ENCODE results near the gene ADAMTS12. TPM values are rescaled to one million over a fixed set of nuclear protein-coding genes. Genes with fewer than 3 reads are reported as not detected.

Gene ADAMTS12
- total and polyA plus RNA-seq, 2 experiments from 2014 or later, result 7.8 to 11.5 TPM

DNA sequence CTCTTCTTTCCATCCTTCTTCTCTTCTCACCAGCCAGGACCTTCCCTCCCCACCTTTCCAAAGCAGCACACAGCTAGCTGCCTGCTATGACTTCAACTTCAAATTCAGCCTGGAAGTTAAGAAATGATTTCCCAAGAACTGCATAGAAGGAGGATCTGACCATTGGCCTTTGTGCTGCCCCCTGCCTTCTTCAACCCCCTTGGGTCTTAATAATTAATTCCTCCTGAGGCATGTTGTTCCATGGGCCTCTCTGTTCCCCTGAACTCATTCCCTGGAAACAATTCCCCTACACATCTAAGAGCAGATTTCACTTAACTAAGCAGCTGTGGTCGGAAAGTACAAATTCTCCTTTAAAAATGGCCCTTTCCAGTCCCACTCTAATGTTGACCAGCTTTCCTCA lies 62.4 kb downstream of the ADAMTS12 start:
- H3K4me1 ChIP-seq (ENCODE audit: insufficient read depth), result peaks cover 36% of the 10 kb centered on the region
- H3K79me2 ChIP-seq (ENCODE audit: insufficient read depth), result no peaks in the 10 kb centered on the region
- no peak for DNase-seq
- H4K20me1 ChIP-seq (ENCODE audit: insufficient read depth), result no peaks in the 10 kb centered on the region
- H3K9me3 ChIP-seq (ENCODE audit: low read depth), result no peaks in the 10 kb centered on the region
- H3K27me3 ChIP-seq (replicated peaks; ENCODE audit: insufficient read depth), result no peaks in the 10 kb centered on the region
- H2AFZ ChIP-seq, result no peak overlapping the region
- H3K27ac ChIP-seq, result no peak overlapping the region
- no peak for TF ChIP-seq EZH2 (IDR thresholded peaks at IDR 0.05; ENCODE audit: insufficient read depth, poor library complexity, severe bottlenecking)
- no peak for TF ChIP-seq EZH2phosphoT487 (IDR thresholded peaks at IDR 0.05; ENCODE audit: insufficient read depth, low read depth)
- H3K4me2 ChIP-seq (ENCODE audit: unreplicated experiment), result no peak overlapping the region
- in situ Hi-C loops (cut with MboI), result no loop called here
- H3K4me3 ChIP-seq, result no peak overlapping the region
- H3K36me3 ChIP-seq (ENCODE audit: low read depth), result no peaks in the 10 kb centered on the region
- H3K9ac ChIP-seq, result no peak overlapping the region
- peaks cover 36% of the 10 kb centered on the region for H3F3A ChIP-seq (ENCODE audit: insufficient read depth)
- 97 to 100% methylated on average over 1 of the region's 1 CpG for WGBS, 2 experiments (ENCODE audit: low coverage in 1 of 2, low lambda C conversion rate in 2 of 2, missing lambda C conversion rate in 2 of 2)
- H3K9me2 ChIP-seq (ENCODE audit: insufficient read depth), result no peaks in the 10 kb centered on the region

DNA sequence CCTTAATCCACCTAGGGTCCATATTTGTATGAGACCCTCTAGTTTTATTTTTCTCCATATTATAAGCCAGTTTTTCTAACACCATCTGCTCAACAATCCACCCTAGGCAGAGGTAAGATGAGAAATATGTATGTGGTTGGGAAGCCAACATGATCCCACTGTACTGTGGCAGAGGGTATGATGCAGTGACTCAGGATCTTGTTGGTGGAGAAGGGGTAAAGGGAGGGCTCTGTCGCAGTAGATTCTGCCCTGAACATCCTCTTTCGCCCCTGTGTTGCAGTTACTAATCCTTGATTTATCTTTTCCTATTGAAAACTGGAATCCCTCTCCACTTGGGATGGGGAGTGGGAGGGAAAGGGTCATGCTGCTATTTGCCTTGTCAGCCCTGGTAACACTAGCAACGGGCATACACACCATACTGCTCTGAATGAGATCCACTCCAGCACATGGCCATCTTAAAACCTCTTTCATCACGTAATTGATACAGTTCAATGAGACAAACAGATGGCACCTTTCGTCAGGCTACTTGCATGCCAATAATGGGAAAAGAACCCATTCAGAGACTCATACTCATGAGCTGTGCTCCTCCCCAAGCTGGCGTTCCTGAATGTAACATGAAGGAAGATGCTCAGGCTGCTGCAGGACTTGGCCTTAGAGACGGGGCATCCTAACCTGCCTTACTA lies 63.0 kb downstream of the ADAMTS12 start:
- H3K9ac ChIP-seq, result no peak overlapping the region
- no peak for DNase-seq
- no peaks in the 10 kb centered on the region for H3K36me3 ChIP-seq (ENCODE audit: low read depth)
- H3K79me2 ChIP-seq (ENCODE audit: insufficient read depth), result no peaks in the 10 kb centered on the region
- H3K9me3 ChIP-seq (ENCODE audit: low read depth), result no peaks in the 10 kb centered on the region
- no peaks in the 10 kb centered on the region for H3K27me3 ChIP-seq (replicated peaks; ENCODE audit: insufficient read depth)
- no peak overlapping the region for H3K4me3 ChIP-seq
- WGBS, 2 experiments (ENCODE audit: low coverage in 1 of 2, low lambda C conversion rate in 2 of 2, missing lambda C conversion rate in 2 of 2), result 90 to 95% methylated on average over 7 of the region's 7 CpGs
- TF ChIP-seq EZH2phosphoT487 (IDR thresholded peaks at IDR 0.05; ENCODE audit: insufficient read depth, low read depth), result no peak
- TF ChIP-seq EZH2 (IDR thresholded peaks at IDR 0.05; ENCODE audit: insufficient read depth, poor library complexity, severe bottlenecking), result no peak
- H3F3A ChIP-seq (ENCODE audit: insufficient read depth), result peaks cover 38% of the 10 kb centered on the region
- no peak overlapping the region for H2AFZ ChIP-seq
- no peak overlapping the region for H3K27ac ChIP-seq
- H4K20me1 ChIP-seq (ENCODE audit: insufficient read depth), result no peaks in the 10 kb centered on the region
- H3K4me2 ChIP-seq (ENCODE audit: unreplicated experiment), result no peak overlapping the region
- in situ Hi-C loops (cut with MboI), result no loop called here
- H3K9me2 ChIP-seq (ENCODE audit: insufficient read depth), result no peaks in the 10 kb centered on the region
- peaks cover 41% of the 10 kb centered on the region for H3K4me1 ChIP-seq (ENCODE audit: insufficient read depth)

DNA sequence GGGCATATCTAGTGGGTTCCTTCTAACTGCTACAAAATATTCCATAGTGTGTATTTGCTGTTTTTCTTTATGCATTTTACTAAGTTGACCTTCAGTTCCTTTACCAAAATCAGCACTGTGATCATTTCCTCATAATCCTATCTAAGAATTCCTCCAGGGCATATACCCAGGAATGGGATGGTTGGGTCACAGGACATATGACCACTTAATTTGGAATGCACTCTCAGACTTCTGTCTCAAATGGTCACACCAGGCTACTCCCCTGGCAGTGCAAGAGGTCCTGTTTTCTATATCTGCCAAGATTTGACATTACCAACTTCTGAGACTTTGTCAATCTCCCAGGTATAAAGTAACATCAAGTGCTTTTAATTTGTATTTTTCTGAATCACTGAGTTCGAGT lies 63.9 kb downstream of the ADAMTS12 start:
- H3K79me2 ChIP-seq (ENCODE audit: insufficient read depth), result no peaks in the 10 kb centered on the region
- H3F3A ChIP-seq (ENCODE audit: insufficient read depth), result peaks cover 31% of the 10 kb centered on the region
- H4K20me1 ChIP-seq (ENCODE audit: insufficient read depth), result no peaks in the 10 kb centered on the region
- no peak overlapping the region for H3K9ac ChIP-seq
- in situ Hi-C loops (cut with MboI), result no loop called here
- no peak overlapping the region for H2AFZ ChIP-seq
- WGBS, 2 experiments (ENCODE audit: low coverage in 1 of 2, low lambda C conversion rate in 2 of 2, missing lambda C conversion rate in 2 of 2), result 82 to 85% methylated on average over 1 of the region's 1 CpG
- no peak overlapping the region for H3K4me3 ChIP-seq
- no peaks in the 10 kb centered on the region for H3K27me3 ChIP-seq (replicated peaks; ENCODE audit: insufficient read depth)
- H3K9me3 ChIP-seq (ENCODE audit: low read depth), result no peaks in the 10 kb centered on the region
- H3K4me2 ChIP-seq (ENCODE audit: unreplicated experiment), result peak overlapping the region; percentile 24
- no peaks in the 10 kb centered on the region for H3K36me3 ChIP-seq (ENCODE audit: low read depth)
- H3K27ac ChIP-seq, result peak overlapping the region; percentile 16; the same call in 1 of the 2 replicates
- peak; percentile 71 for DNase-seq
- TF ChIP-seq EZH2 (IDR thresholded peaks at IDR 0.05; ENCODE audit: insufficient read depth, poor library complexity, severe bottlenecking), result no peak
- TF ChIP-seq EZH2phosphoT487 (IDR thresholded peaks at IDR 0.05; ENCODE audit: insufficient read depth, low read depth), result no peak
- no peaks in the 10 kb centered on the region for H3K9me2 ChIP-seq (ENCODE audit: insufficient read depth)
- H3K4me1 ChIP-seq (ENCODE audit: insufficient read depth), result peaks cover 36% of the 10 kb centered on the region

DNA sequence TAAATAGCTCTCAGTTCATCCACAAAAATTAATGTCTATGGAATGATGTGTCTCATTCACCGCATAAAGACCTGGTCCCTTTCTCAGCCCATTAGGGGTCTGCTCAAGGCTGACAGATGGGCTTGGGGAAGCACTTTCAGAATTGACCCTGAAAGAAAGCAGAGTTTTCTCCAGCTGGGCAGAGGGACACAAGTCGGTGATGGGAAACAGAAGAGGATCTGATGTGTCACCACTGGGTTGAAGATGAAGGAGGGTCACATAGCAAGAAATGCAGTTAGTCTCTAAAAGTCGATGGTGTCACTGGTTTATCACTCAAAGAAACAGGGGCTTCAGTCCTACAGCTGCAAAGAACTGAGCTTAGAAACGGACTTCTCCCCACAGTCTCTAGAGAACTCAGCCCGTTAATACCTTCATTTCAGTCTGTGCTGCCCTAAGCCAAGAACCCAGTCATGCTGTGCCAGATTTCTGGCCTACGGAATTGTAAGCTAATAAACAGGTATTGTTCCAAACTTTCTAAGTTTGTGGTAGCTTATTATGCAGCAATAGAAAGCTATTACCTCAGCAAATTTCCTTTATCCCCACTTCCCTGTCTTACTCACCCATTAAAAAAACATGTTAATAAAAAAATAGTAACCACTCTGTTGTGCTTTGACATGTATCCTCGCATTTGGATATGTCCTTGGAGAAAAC lies 64.6 kb downstream of the ADAMTS12 start:
- DNase-seq, result peak; percentile 34
- Histone ChIP-seq H3K4me2 (ENCODE audit: unreplicated experiment) (peak overlapping the region; percentile 24), H3K27me3 (replicated peaks; ENCODE audit: insufficient read depth) (no peaks in the 10 kb centered on the region), H3F3A (ENCODE audit: insufficient read depth) (peaks cover 24% of the 10 kb centered on the region), H3K4me1 (ENCODE audit: insufficient read depth) (peaks cover 32% of the 10 kb centered on the region), H3K79me2 (ENCODE audit: insufficient read depth) (no peaks in the 10 kb centered on the region), H3K36me3 (ENCODE audit: low read depth) (no peaks in the 10 kb centered on the region), H2AFZ (no peak overlapping the region), H3K27ac (peak overlapping the region; percentile 16; the same call in 1 of the 2 replicates), H3K9ac (no peak overlapping the region), H3K9me2 (ENCODE audit: insufficient read depth) (no peaks in the 10 kb centered on the region), H3K4me3 (no peak overlapping the region), H4K20me1 (ENCODE audit: insufficient read depth) (no peaks in the 10 kb centered on the region), H3K9me3 (ENCODE audit: low read depth) (no peaks in the 10 kb centered on the region)
- WGBS, 2 experiments (ENCODE audit: low coverage in 1 of 2, low lambda C conversion rate in 2 of 2, missing lambda C conversion rate in 2 of 2), result 91 to 93% methylated on average over 7 of the region's 7 CpGs
- in situ Hi-C loops (cut with MboI), result no loop called here
- TF ChIP-seq EZH2phosphoT487 (IDR thresholded peaks at IDR 0.05; ENCODE audit: insufficient read depth, low read depth) (no peak), EZH2 (IDR thresholded peaks at IDR 0.05; ENCODE audit: insufficient read depth, poor library complexity, severe bottlenecking) (no peak)

All from GM23248 (cell line).